Measurements from ENCODE around the gene GOLGA8F.
"Not testable (repeated sequence)": the region's sequence is repeated elsewhere in the genome, so short reads cannot be mapped to it uniquely, and the experiment has no call there.

GRCh38 chr15:28357984-28358383 is 20.5 kb upstream of the GOLGA8F start, which contains the start of gene GOLGA6L24:
- not testable (repeated sequence) for TF ChIP-seq CTCF (IDR thresholded peaks at IDR 0.05; ENCODE audit: poor library complexity); EZH2 (IDR thresholded peaks at IDR 0.05; ENCODE audit: borderline replicate concordance); EZH2phosphoT487 (IDR thresholded peaks at IDR 0.05; ENCODE audit: low read depth, severe bottlenecking, unreplicated experiment)
